Endodermal cell (in vitro differentiated cells): Measurements from ENCODE around the gene CKAP2. TPM values are rescaled to one million over a fixed set of nuclear protein-coding genes. Genes with fewer than 3 reads are reported as not detected.

Experiments
- DNase-seq: peaks from one replicate; pipeline ENCODE4 v3.0.0-alpha.2; 2017
- H3K27ac ChIP-seq: 2 replicates; pipeline ENCODE4 v1.5.1; 2013; ENCODE audit warnings: mild to moderate bottlenecking, low read depth, low read length, moderate library complexity
- H3K27me3 ChIP-seq: 2 replicates; pipeline ENCODE4 v1.6.1; 2013; ENCODE audit warnings: mild to moderate bottlenecking, low read length, moderate library complexity; ENCODE audit not compliant: insufficient read depth, control insufficient read depth, poor library complexity, severe bottlenecking
- H3K36me3 ChIP-seq: 2 replicates; pipeline ENCODE4 v1.7.0; 2013; ENCODE audit warnings: mild to moderate bottlenecking, low read length, moderate library complexity; ENCODE audit not compliant: control insufficient read depth, insufficient read depth
- H3K4me1 ChIP-seq: one replicate; pipeline ENCODE4 v1.7.0; 2013; ENCODE audit warnings: low read length; ENCODE audit not compliant: control insufficient read depth, insufficient read depth
- H3K4me3 ChIP-seq: 2 replicates; pipeline ENCODE4 v1.5.1; 2013; ENCODE audit warnings: mild to moderate bottlenecking, low read length, moderate library complexity
- H3K9ac ChIP-seq: 2 replicates; pipeline ENCODE4 v1.6.1; 2013; ENCODE audit warnings: mild to moderate bottlenecking, low read length, moderate library complexity; ENCODE audit not compliant: poor library complexity, severe bottlenecking; ENCODE audit errors: extremely low read depth
- H3K9me3 ChIP-seq: 2 replicates; pipeline ENCODE4 v1.6.1; 2013; ENCODE audit warnings: mild to moderate bottlenecking, low read length, moderate library complexity; ENCODE audit not compliant: control insufficient read depth
- H3K27ac Mint-ChIP-seq: 2 replicates; pipeline ENCODE4 v1.8.0; 2020; ENCODE audit warnings: mixed read lengths
- H3K27me3 Mint-ChIP-seq: 2 replicates; pipeline ENCODE4 v1.8.0; 2021; ENCODE audit warnings: mild to moderate bottlenecking, mixed read lengths; ENCODE audit not compliant: insufficient read depth
- H3K36me3 Mint-ChIP-seq: 2 replicates; pipeline ENCODE4 v1.8.0; 2020; ENCODE audit warnings: low read depth, mixed read lengths
- H3K4me1 Mint-ChIP-seq: 2 replicates; pipeline ENCODE4 v1.8.0; 2020; ENCODE audit warnings: mixed read lengths
- H3K4me3 Mint-ChIP-seq: 2 replicates; pipeline ENCODE4 v1.8.0; 2020; ENCODE audit warnings: mild to moderate bottlenecking, moderate library complexity, mixed read lengths
- H3K9me3 Mint-ChIP-seq: 2 replicates; pipeline ENCODE4 v1.8.0; 2020; ENCODE audit warnings: mild to moderate bottlenecking, mixed read lengths
- WGBS, 2 experiments: methylation state at CpG; one replicate each; pipeline versions ENCODE4 v1.1.5 to v1.1.7; 2013; ENCODE audit warnings: missing lambda C conversion rate in 2 of 2, mixed read lengths in 1 of 2; ENCODE audit not compliant: insufficient coverage in 1 of 2, insufficient read length in 1 of 2; 5-methylcytosine and 5-hydroxymethylcytosine counted together
- total RNA-seq, 2 donors: library from RNA; stranded (reverse); fragmentation: NEBNext Ultra II Directional in 1 of 2; extraction: Animal tissue kit (Norgen Biotek cat#: 25700) in 1 of 2; gene quantifications; 2 replicates in 1 of 2; 3 replicates in 1 of 2; pipeline ENCODE4 v1.2.1, GENCODE V29; 2021
- TF ChIP-seq, protein P1 (sequence below): fragments of 200-600 bp; sonication (generic); conservative IDR thresholded peaks from 2 replicates; pipeline ENCODE4 v1.5.0; 2021; ENCODE audit warnings: antibody characterized with exemption, mild to moderate bottlenecking

The CKAP2 gene
- total RNA-seq, 2 donors from 2014 or later, result 67.6 to 98.5 TPM

DNA sequence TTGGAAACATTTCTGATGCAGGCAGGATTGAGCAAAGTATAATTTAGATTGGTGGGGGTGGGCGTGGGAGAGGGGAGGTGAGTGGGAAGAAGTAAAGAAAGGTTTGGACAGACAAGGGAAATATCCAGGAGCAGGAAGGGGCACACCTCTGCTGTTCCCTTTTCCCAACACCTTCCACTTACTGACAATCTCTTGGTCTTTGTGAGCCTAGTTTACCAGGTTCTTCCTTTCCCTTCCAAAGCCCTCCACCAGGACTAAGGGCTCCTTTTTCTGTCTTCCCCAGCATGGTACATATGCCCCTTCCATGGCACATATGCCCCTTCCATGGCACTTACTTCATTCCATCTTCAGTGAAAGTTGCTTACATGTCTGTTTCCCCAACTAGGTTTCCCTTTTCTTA, 43.1 kb upstream of the CKAP2 start:
- no peak for DNase-seq
- H3K27ac Mint-ChIP-seq, result no peak overlapping the region
- no peak overlapping the region for H3K4me3 ChIP-seq
- H3K27me3 ChIP-seq, result no peaks in the 10 kb centered on the region
- no peak overlapping the region for H3K9ac ChIP-seq
- H3K27me3 Mint-ChIP-seq, result peaks cover 8% of the 10 kb centered on the region
- H3K4me1 ChIP-seq, result no peaks in the 10 kb centered on the region
- no peaks in the 10 kb centered on the region for H3K4me1 Mint-ChIP-seq
- H3K27ac ChIP-seq, result no peak overlapping the region
- peaks cover 50% of the 10 kb centered on the region for H3K36me3 ChIP-seq
- no peaks in the 10 kb centered on the region for H3K9me3 ChIP-seq
- H3K4me3 Mint-ChIP-seq, result no peak overlapping the region
- 100% methylated on average over 1 of the region's 1 CpG; no CpG with 5 or more reads in 1 of the 2 experiments for WGBS, 2 experiments
- H3K9me3 Mint-ChIP-seq, result peaks cover 5% of the 10 kb centered on the region
- peaks cover 52% of the 10 kb centered on the region for H3K36me3 Mint-ChIP-seq
- TF ChIP-seq, protein P1, sequence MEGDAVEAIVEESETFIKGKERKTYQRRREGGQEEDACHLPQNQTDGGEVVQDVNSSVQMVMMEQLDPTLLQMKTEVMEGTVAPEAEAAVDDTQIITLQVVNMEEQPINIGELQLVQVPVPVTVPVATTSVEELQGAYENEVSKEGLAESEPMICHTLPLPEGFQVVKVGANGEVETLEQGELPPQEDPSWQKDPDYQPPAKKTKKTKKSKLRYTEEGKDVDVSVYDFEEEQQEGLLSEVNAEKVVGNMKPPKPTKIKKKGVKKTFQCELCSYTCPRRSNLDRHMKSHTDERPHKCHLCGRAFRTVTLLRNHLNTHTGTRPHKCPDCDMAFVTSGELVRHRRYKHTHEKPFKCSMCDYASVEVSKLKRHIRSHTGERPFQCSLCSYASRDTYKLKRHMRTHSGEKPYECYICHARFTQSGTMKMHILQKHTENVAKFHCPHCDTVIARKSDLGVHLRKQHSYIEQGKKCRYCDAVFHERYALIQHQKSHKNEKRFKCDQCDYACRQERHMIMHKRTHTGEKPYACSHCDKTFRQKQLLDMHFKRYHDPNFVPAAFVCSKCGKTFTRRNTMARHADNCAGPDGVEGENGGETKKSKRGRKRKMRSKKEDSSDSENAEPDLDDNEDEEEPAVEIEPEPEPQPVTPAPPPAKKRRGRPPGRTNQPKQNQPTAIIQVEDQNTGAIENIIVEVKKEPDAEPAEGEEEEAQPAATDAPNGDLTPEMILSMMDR, result no peak

DNA sequence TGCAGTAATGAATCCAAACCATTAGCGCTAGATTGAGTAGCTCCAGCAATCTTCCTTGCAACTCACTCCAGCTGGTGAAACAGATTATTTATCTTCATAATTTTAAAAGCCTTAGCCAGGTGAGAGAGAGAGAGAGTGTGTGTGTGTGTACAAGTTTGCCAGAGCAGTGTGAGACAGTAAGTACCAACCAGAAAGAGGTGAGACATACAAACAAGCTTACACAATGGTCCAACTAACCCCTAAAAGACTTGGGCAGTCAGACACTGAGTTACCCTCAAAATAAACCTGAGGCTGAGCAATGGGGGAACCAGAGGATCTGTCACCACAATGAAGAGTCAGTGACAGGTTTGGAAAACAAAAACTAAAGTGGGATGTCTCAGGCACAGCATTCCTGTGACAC, 41.2 kb upstream of the CKAP2 start:
- no peak for DNase-seq
- H3K4me1 ChIP-seq, result no peaks in the 10 kb centered on the region
- Mint-ChIP-seq H3K27me3 (no peaks in the 10 kb centered on the region), H3K4me3 (no peak overlapping the region), H3K36me3 (peaks cover 57% of the 10 kb centered on the region), H3K9me3 (no peaks in the 10 kb centered on the region), H3K4me1 (no peaks in the 10 kb centered on the region), H3K27ac (no peak overlapping the region)
- no peaks in the 10 kb centered on the region for H3K27me3 ChIP-seq
- no peak overlapping the region for H3K27ac ChIP-seq
- TF ChIP-seq, protein P1, result no peak
- WGBS, 2 experiments, result 100% methylated on average over 1 of the region's 1 CpG; no CpG with 5 or more reads in 1 of the 2 experiments
- H3K36me3 ChIP-seq, result peaks cover 66% of the 10 kb centered on the region
- no peak overlapping the region for H3K4me3 ChIP-seq
- H3K9me3 ChIP-seq, result no peaks in the 10 kb centered on the region
- no peak overlapping the region for H3K9ac ChIP-seq

DNA sequence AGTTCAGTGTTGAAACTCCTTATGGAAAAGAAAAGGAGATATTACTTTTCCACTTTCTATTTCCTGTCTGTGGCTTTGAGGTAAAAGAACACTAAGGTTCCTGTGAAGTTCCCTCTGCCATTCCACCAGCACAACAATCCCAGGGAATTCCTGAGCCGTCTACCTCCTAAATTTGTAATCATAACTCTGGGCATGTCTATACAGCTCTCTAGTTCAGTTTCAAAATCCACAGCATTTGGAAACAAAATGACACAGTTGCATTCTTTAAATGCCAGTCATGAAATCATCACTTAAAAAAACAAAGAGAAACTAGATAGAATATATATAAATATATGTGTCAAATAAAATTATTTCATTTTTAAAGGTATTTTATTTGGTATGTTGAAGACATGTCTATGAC, 40.3 kb upstream of the CKAP2 start:
- TF ChIP-seq, protein P1, result no peak
- no peak overlapping the region for H3K4me3 ChIP-seq

More for the DNA sequence above, 40.3 kb upstream of the CKAP2 start:
- H3K4me1 Mint-ChIP-seq, result no peaks in the 10 kb centered on the region
- DNase-seq, result no peak
- H3K9me3 Mint-ChIP-seq, result no peaks in the 10 kb centered on the region
- H3K4me3 Mint-ChIP-seq, result no peak overlapping the region
- peaks cover 58% of the 10 kb centered on the region for H3K36me3 Mint-ChIP-seq
- H3K4me1 ChIP-seq, result no peaks in the 10 kb centered on the region
- H3K9me3 ChIP-seq, result no peaks in the 10 kb centered on the region
- H3K27me3 ChIP-seq, result no peaks in the 10 kb centered on the region
- 96% methylated on average over 1 of the region's 1 CpG; no CpG with 5 or more reads in 1 of the 2 experiments for WGBS, 2 experiments
- no peak overlapping the region for H3K9ac ChIP-seq
- no peak overlapping the region for H3K27ac Mint-ChIP-seq
- no peaks in the 10 kb centered on the region for H3K27me3 Mint-ChIP-seq
- H3K27ac ChIP-seq, result no peak overlapping the region
- peaks cover 67% of the 10 kb centered on the region for H3K36me3 ChIP-seq
